ENCODE data around the gene HSD11B2. TPM values are rescaled to one million over a fixed set of nuclear protein-coding genes. Genes with fewer than 3 reads are reported as not detected.

The HSD11B2 gene
- total and polyA plus RNA-seq, 5 experiments from 2014 or later = not detected

- H3K9me3 Mint-ChIP-seq = no peaks in the 10 kb centered on the region
- H3K36me3 Mint-ChIP-seq = peaks cover 0 to 29% (median 3%) of the 10 kb centered on the region in 3 donors
- H3K27ac Mint-ChIP-seq = peak overlapping the region in 4 of 10 donors; percentile 40 to 76 (median 56)
- no peak overlapping the region for H3K4me3 Mint-ChIP-seq
- DNase-seq (no peak), ATAC-seq (no peak)
- POLR2A ChIA-PET = no interaction called here
- H3K27me3 Mint-ChIP-seq = no peaks in the 10 kb centered on the region
- H3K4me1 Mint-ChIP-seq = peaks cover 25 to 38% (median 29%) of the 10 kb centered on the region in 4 donors
These were observed 23.9 kb downstream of the HSD11B2 start for GRCh38 chr16:67454852-67455251.

- no peak overlapping the region for H3K4me3 Mint-ChIP-seq
- peaks cover 0 to 15% (median 3%) of the 10 kb centered on the region in 3 donors for H3K36me3 Mint-ChIP-seq
- DNase-seq = no peak
- H3K27me3 Mint-ChIP-seq = no peaks in the 10 kb centered on the region
- no peak for ATAC-seq
- H3K9me3 Mint-ChIP-seq = no peaks in the 10 kb centered on the region
- POLR2A ChIA-PET = no interaction called here
- H3K4me1 Mint-ChIP-seq = peaks cover 25 to 40% (median 32%) of the 10 kb centered on the region in 4 donors
- peak overlapping the region in 6 of 10 donors; percentile 2 to 83 (median 40) for H3K27ac Mint-ChIP-seq
These were observed 25.6 kb downstream of the HSD11B2 start for GRCh38 chr16:67456391-67457081.

DNA sequence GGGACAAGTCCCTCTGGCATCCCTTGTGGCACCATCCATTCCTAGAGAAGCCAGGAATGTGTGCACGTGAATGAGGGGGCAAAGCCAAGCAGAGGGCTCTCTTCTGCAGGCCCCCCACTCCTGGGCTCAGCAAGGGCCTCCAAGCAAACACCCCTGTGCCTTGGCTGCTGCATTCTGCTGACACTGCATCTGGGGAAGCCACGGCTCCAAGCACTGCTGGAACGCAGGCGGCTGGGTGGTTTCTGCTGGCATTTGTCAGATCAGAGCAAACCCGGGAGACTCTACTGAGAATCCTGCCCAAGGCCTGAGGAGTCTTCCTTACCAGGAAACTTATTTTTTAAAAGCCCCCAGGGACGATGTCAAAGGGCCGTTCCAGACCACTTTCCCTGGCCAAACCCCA lies 26.7 kb downstream of the HSD11B2 start:
- H3K4me3 Mint-ChIP-seq = no peak overlapping the region
- H3K4me1 Mint-ChIP-seq = peaks cover 26 to 45% (median 33%) of the 10 kb centered on the region in 4 donors
- no peak for ATAC-seq
- H3K9me3 Mint-ChIP-seq = no peaks in the 10 kb centered on the region
- peak overlapping the region in 1 of 10 donors; percentile 5 for H3K27ac Mint-ChIP-seq
- POLR2A ChIA-PET = no interaction called here
- H3K36me3 Mint-ChIP-seq = peaks cover 0 to 18% (median 3%) of the 10 kb centered on the region in 3 donors
- no peak for DNase-seq
- H3K27me3 Mint-ChIP-seq = no peaks in the 10 kb centered on the region

- ATAC-seq (no peak), DNase-seq (no peak)
- H3K4me3 Mint-ChIP-seq = no peak overlapping the region
- no peaks in the 10 kb centered on the region for H3K9me3 Mint-ChIP-seq
- peaks cover 26 to 50% (median 36%) of the 10 kb centered on the region in 4 donors for H3K4me1 Mint-ChIP-seq
- H3K27ac Mint-ChIP-seq = peak overlapping the region in 1 of 10 donors; percentile 80
- H3K36me3 Mint-ChIP-seq = peaks cover 0 to 15% (median 1%) of the 10 kb centered on the region in 3 donors
- POLR2A ChIA-PET = no interaction called here
- no peaks in the 10 kb centered on the region for H3K27me3 Mint-ChIP-seq
These were observed 27.3 kb downstream of the HSD11B2 start for GRCh38 chr16:67458121-67458641.

DNA sequence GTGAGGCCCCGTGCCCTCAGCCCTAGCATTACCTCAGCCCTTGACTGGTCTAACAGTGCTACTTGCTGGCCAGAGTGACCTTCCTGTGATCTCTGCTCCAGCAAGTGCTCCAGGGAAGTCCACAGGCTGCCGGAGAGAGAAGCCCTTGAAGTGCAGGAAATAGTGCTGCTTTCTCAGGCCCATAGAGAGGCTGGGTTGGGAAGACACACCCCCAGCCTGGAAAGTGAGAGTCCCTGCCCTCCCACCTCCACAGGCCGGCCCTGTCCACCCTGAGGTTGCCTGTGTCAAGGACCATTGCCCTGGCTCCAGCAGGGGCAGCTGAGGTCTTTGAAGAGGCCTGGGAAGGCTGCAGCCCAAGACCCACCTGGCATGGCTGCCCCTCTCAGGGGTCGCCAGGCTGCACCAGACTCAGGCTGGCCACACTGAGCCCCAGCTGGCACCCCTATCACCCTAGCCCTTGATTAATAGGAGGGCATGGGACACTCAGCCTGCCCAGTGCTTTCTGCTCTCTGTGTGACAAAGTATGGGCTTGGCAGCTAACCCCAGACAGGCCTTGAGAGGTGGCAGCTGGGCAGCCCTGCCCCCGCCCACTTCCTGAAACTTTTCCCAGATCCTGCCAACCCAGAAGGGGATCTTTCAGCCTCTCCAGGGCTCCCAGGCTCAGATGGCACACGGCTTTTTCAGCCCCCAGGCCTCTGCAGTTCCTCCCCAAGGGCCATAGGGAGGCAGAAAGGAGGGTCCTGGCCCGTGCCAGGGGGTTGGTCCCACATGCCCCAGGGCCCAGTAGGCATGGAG lies 28.3 kb downstream of the HSD11B2 start:
- Mint-ChIP-seq H3K27me3 (no peaks in the 10 kb centered on the region), H3K4me1 (peaks cover 24 to 54% (median 43%) of the 10 kb centered on the region in 4 donors), H3K36me3 (peaks cover 0 to 10% (median 0%) of the 10 kb centered on the region in 3 donors), H3K4me3 (no peak overlapping the region), H3K9me3 (no peaks in the 10 kb centered on the region), H3K27ac (peak overlapping the region in 6 of 10 donors; percentile 6 to 80 (median 42))
- DNase-seq = no peak
- POLR2A ChIA-PET = interaction anchor here (1.7 kb wide), 1 partner anchor 21 kb away, joined by 5 read pairs; the partner anchor contains the start of gene ATP6V0D1
- ATAC-seq = no peak

DNA sequence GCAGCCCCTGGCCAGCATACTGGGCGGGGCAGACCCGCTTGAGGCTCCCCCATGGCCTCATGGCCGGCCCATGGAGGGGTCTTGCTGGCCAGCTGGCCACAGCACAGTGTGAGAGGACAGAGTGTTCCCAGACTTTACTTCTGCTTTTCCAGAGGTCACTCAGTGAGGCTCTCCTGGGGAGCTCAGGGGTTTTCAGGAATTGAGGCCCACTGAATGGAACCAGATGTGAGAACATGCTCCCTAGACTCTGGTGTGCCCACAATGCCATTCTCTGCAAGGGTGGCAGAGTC lies 28.9 kb downstream of the HSD11B2 start:
- peaks cover 0 to 8% (median 0%) of the 10 kb centered on the region in 3 donors for H3K36me3 Mint-ChIP-seq
- H3K27ac Mint-ChIP-seq = no peak overlapping the region

GRCh38 chr16:67460168-67460567 lies 29.2 kb downstream of the HSD11B2 start:
- Mint-ChIP-seq H3K27me3 (no peaks in the 10 kb centered on the region), H3K27ac (no peak overlapping the region), H3K4me1 (peaks cover 24 to 57% (median 44%) of the 10 kb centered on the region in 4 donors), H3K9me3 (no peaks in the 10 kb centered on the region), H3K36me3 (peaks cover 0 to 7% (median 0%) of the 10 kb centered on the region in 3 donors), H3K4me3 (no peak overlapping the region)
- no peak for ATAC-seq
- DNase-seq = no peak
- POLR2A ChIA-PET = interaction anchor here (1.7 kb wide), 1 partner anchor 20 kb away, joined by 5 read pairs; the partner anchor contains the start of gene ATP6V0D1

More for the DNA sequence above, 28.9 kb downstream of the HSD11B2 start:
- Mint-ChIP-seq H3K9me3 (no peaks in the 10 kb centered on the region), H3K4me3 (no peak overlapping the region), H3K4me1 (peaks cover 23 to 58% (median 45%) of the 10 kb centered on the region in 4 donors), H3K27me3 (no peaks in the 10 kb centered on the region)
- POLR2A ChIA-PET = interaction anchor here (1.7 kb wide), 1 partner anchor 20 kb away, joined by 5 read pairs; the partner anchor contains the start of gene ATP6V0D1
- ATAC-seq (no peak), DNase-seq (no peak)

DNA sequence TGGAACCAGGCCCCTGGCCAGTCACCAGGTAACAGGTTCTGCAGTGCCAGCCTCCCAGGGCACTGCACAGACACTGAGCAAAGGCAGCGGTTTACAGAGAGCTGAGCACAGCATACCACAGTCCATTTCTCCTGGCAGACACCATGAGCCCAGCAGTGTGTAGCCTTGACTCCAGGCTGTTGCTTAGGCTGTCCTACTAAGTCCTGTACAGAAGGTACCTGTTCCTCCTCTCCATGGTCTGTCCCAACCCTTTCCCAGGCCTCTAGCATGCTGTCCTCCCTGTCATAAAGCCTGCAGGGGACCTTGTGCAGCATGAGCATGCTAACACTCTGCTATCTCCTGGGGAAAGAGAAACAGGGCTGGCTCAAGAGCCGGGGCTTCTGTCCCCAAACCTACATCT lies 30.0 kb downstream of the HSD11B2 start:
- peaks cover 28 to 59% (median 45%) of the 10 kb centered on the region in 4 donors for H3K4me1 Mint-ChIP-seq
- DNase-seq (no peak), ATAC-seq (no peak)
- H3K27ac Mint-ChIP-seq = peak overlapping the region in 2 of 10 donors; percentile 50 to 56
- no peaks in the 10 kb centered on the region for H3K9me3 Mint-ChIP-seq
- no peak overlapping the region for H3K4me3 Mint-ChIP-seq
- no peaks in the 10 kb centered on the region for H3K27me3 Mint-ChIP-seq
- POLR2A ChIA-PET = interaction anchor here (1.7 kb wide), 1 partner anchor 19 kb away, joined by 5 read pairs; the partner anchor contains the start of gene ATP6V0D1
- peaks cover 0 to 7% (median 0%) of the 10 kb centered on the region in 3 donors for H3K36me3 Mint-ChIP-seq

- POLR2A ChIA-PET = interaction anchor here (0.6 kb wide), 1 partner anchor 125 kb away, joined by 3 read pairs; no protein-coding TSS in a partner anchor
- DNase-seq = no peak
- Mint-ChIP-seq H3K27me3 (no peaks in the 10 kb centered on the region), H3K4me3 (no peak overlapping the region), H3K4me1 (peaks cover 29 to 56% (median 45%) of the 10 kb centered on the region in 4 donors), H3K27ac (peak overlapping the region in 1 of 10 donors; percentile 50), H3K36me3 (peaks cover 0 to 7% (median 0%) of the 10 kb centered on the region in 3 donors), H3K9me3 (no peaks in the 10 kb centered on the region)
- no peak for ATAC-seq
These were observed 30.8 kb downstream of the HSD11B2 start for GRCh38 chr16:67461600-67462278.

- H3K9me3 Mint-ChIP-seq = no peaks in the 10 kb centered on the region
- peaks cover 24 to 56% (median 46%) of the 10 kb centered on the region in 4 donors for H3K4me1 Mint-ChIP-seq
- ATAC-seq (no peak), DNase-seq (no peak)
- H3K27me3 Mint-ChIP-seq = no peaks in the 10 kb centered on the region
- peaks cover 0 to 7% (median 0%) of the 10 kb centered on the region in 3 donors for H3K36me3 Mint-ChIP-seq
- peak overlapping the region in 1 of 10 donors; percentile 56 for H3K27ac Mint-ChIP-seq
- POLR2A ChIA-PET = interaction anchor here (0.6 kb wide), 1 partner anchor 125 kb away, joined by 3 read pairs; no protein-coding TSS in a partner anchor
- H3K4me3 Mint-ChIP-seq = no peak overlapping the region
These were observed 31.3 kb downstream of the HSD11B2 start for GRCh38 chr16:67462279-67462655.

DNA sequence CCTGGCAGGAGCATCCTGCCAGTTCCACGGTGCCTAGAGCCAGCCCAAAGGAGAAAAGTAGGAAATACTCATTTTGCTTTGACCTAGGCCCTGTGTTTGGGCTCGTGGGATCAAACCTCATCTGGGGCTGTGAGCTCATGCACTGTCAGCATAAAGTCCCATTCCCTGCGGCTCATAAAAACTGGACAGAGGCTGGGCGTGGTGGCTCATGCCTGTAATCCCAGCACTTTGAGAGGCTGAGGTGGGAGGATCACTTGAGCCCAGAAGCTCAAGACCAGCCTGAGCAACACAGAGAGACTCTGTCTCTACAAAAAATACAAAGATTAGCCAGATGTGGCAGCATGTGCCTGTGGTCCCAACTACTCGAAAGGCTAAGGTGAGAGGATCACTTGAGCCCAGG lies 32.1 kb downstream of the HSD11B2 start:
- POLR2A ChIA-PET = no interaction called here
- Mint-ChIP-seq H3K27me3 (no peaks in the 10 kb centered on the region), H3K9me3 (no peaks in the 10 kb centered on the region), H3K36me3 (peaks cover 0 to 7% (median 0%) of the 10 kb centered on the region in 3 donors), H3K4me1 (peaks cover 25 to 61% (median 48%) of the 10 kb centered on the region in 4 donors), H3K27ac (peak overlapping the region in 1 of 10 donors; percentile 88), H3K4me3 (no peak overlapping the region)
- no peak for DNase-seq
- ATAC-seq = no peak

- Mint-ChIP-seq H3K9me3 (no peaks in the 10 kb centered on the region), H3K27me3 (no peaks in the 10 kb centered on the region), H3K27ac (no peak overlapping the region), H3K4me3 (no peak overlapping the region), H3K4me1 (peaks cover 29 to 61% (median 51%) of the 10 kb centered on the region in 4 donors), H3K36me3 (peaks cover 0 to 12% (median 0%) of the 10 kb centered on the region in 3 donors)
- no peak for DNase-seq
- ATAC-seq = no peak
- POLR2A ChIA-PET = no interaction called here
These were observed 32.8 kb downstream of the HSD11B2 start for GRCh38 chr16:67463691-67464090.

Measured in naive thymus-derived CD8-positive, alpha-beta T cell (primary cell).